Measurements from ENCODE around the gene TENM4. TPM values are rescaled to one million over a fixed set of nuclear protein-coding genes. Genes with fewer than 3 reads are reported as not detected.

The TENM4 gene
- polyA plus RNA-seq, 1 experiment, result 5.5 TPM

GRCh38 chr11:79430280-79430679 lies 10.6 kb downstream of the TENM4 start:
- ChIA-PET CTCF (interaction anchor here (1.5 kb wide), 1 partner anchor 785 kb away, joined by 5 read pairs; no protein-coding TSS in a partner anchor), POLR2A (interaction anchor here (2.3 kb wide), 1 partner anchor 10 kb away, joined by 6 read pairs; the partner anchor contains the start of gene TENM4)
- no peak for TF ChIP-seq CTCF (IDR thresholded peaks at IDR 0.05; ENCODE audit: low read depth, low read length)

GRCh38 chr11:79428406-79428805 lies 12.4 kb downstream of the TENM4 start:
- no peak overlapping the region for H3K27ac ChIP-seq (ENCODE audit: low read depth, low read length)
- H3K4me3 ChIP-seq (ENCODE audit: low read depth, low read length), result no peak overlapping the region
- CTCF ChIA-PET, result no interaction called here
- no peak for TF ChIP-seq CTCF (IDR thresholded peaks at IDR 0.05; ENCODE audit: low read depth, low read length)
- DNase-seq (ENCODE audit: low read depth, low spot score), result no peak
- POLR2A ChIA-PET, result no interaction called here
- H3K27me3 ChIP-seq (ENCODE audit: control insufficient read depth, insufficient read depth, low read length), result no peaks in the 10 kb centered on the region
- no peaks in the 10 kb centered on the region for H3K9me3 ChIP-seq (ENCODE audit: control insufficient read depth, insufficient read depth, low read length)

More at GRCh38 chr11:79430280-79430679, 10.6 kb downstream of the TENM4 start:
- Histone ChIP-seq H3K27ac (ENCODE audit: low read depth, low read length) (no peak overlapping the region), H3K27me3 (ENCODE audit: control insufficient read depth, insufficient read depth, low read length) (no peaks in the 10 kb centered on the region), H3K4me3 (ENCODE audit: low read depth, low read length) (no peak overlapping the region), H3K9me3 (ENCODE audit: control insufficient read depth, insufficient read depth, low read length) (no peaks in the 10 kb centered on the region)
- DNase-seq (ENCODE audit: low read depth, low spot score), result no peak

DNA sequence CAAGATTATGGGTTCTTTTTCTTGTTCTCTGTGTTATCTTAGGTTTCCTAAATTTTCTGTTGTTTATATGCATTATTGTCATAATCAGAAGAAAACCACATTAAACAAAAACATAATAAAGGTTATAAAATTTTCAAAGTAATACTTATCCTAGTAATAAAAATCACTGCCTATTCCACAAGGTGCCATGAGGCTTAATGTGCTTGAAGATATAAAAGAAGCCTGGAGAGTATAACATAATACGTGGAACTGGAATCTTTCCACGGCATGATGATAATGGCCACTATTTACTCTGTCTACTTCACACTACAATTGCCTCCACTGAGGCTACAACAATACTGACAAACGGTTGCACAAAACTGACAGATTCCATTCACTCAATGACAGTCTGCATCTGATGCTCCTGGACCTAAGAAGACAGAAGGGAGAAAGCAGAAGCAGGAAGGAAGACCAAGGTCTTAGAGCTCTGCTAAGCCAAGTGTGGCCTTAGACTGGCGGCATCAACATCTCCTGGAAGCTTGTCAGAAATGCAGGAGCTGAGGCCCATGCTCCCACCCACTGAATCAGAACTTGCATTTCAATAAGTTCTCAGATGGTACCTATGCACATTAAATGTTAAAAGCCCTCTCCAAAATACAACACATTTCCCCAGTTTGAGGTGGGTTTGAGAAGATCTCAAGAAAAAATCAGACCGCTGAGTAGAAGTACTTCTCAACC lies 13.1 kb downstream of the TENM4 start:
- no peak for DNase-seq (ENCODE audit: low read depth, low spot score)
- POLR2A ChIA-PET, result no interaction called here
- no peak for TF ChIP-seq CTCF (IDR thresholded peaks at IDR 0.05; ENCODE audit: low read depth, low read length)
- CTCF ChIA-PET, result no interaction called here
- H3K27me3 ChIP-seq (ENCODE audit: control insufficient read depth, insufficient read depth, low read length), result no peaks in the 10 kb centered on the region
- H3K9me3 ChIP-seq (ENCODE audit: control insufficient read depth, insufficient read depth, low read length), result no peaks in the 10 kb centered on the region
- no peak overlapping the region for H3K4me3 ChIP-seq (ENCODE audit: low read depth, low read length)
- H3K27ac ChIP-seq (ENCODE audit: low read depth, low read length), result no peak overlapping the region

DNA sequence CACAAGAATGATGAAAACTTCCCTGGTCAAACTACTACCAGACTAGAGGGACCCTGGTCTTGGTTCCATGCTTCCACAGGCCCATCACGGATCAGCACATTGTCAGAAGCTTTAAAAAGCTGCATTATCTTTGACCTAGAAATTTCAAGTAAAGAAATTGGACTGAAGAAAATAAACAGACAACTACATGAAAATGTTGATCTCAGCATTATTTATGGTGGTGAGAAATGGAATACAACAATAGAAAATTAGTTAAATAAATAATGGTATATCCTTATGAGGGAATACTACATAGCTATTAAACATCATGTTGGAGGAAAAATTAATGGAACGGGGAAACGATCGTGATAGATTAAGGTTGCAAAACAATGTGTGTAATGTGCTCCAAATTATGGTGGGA lies 13.7 kb downstream of the TENM4 start:
- H3K27me3 ChIP-seq (ENCODE audit: control insufficient read depth, insufficient read depth, low read length), result no peaks in the 10 kb centered on the region
- TF ChIP-seq CTCF (IDR thresholded peaks at IDR 0.05; ENCODE audit: low read depth, low read length), result no peak
- ChIA-PET CTCF (no interaction called here), POLR2A (no interaction called here)
- no peaks in the 10 kb centered on the region for H3K9me3 ChIP-seq (ENCODE audit: control insufficient read depth, insufficient read depth, low read length)
- no peak overlapping the region for H3K27ac ChIP-seq (ENCODE audit: low read depth, low read length)
- no peak for DNase-seq (ENCODE audit: low read depth, low spot score)
- H3K4me3 ChIP-seq (ENCODE audit: low read depth, low read length), result no peak overlapping the region

DNA sequence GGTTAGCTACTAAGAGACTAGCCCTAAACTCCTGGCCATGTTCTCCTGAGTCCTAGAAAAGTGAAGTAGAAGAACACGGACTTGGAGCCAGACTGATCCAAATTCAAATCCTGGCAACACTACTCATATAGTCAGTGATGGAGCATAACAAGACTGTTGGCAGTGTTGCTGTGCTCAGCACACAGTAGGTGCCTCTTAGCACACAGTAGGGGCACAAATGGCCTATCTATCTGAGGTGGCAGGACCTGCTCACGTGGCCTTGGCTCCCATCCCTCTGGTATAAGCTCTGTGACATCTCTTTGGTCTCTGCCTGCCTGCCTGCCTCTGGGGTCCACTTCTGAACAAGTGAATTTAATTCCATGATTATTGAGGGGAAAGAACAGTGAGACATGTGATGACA lies 15.4 kb downstream of the TENM4 start:
- H3K9me3 ChIP-seq (ENCODE audit: control insufficient read depth, insufficient read depth, low read length), result no peaks in the 10 kb centered on the region
- no peaks in the 10 kb centered on the region for H3K27me3 ChIP-seq (ENCODE audit: control insufficient read depth, insufficient read depth, low read length)
- no peak overlapping the region for H3K27ac ChIP-seq (ENCODE audit: low read depth, low read length)
- CTCF ChIA-PET, result interaction anchor here (0.7 kb wide), 1 partner anchor 26 kb away, joined by 3 read pairs; no protein-coding TSS in a partner anchor
- no peak overlapping the region for H3K4me3 ChIP-seq (ENCODE audit: low read depth, low read length)
- no peak for TF ChIP-seq CTCF (IDR thresholded peaks at IDR 0.05; ENCODE audit: low read depth, low read length)
- no peak for DNase-seq (ENCODE audit: low read depth, low spot score)
- POLR2A ChIA-PET, result no interaction called here
